Measurements from ENCODE around the gene SGCA. TPM values are rescaled to one million over a fixed set of nuclear protein-coding genes. Genes with fewer than 3 reads are reported as not detected.

SGCA gene
- total RNA-seq, 1 donor from 2014 or later, result not detected

DNA sequence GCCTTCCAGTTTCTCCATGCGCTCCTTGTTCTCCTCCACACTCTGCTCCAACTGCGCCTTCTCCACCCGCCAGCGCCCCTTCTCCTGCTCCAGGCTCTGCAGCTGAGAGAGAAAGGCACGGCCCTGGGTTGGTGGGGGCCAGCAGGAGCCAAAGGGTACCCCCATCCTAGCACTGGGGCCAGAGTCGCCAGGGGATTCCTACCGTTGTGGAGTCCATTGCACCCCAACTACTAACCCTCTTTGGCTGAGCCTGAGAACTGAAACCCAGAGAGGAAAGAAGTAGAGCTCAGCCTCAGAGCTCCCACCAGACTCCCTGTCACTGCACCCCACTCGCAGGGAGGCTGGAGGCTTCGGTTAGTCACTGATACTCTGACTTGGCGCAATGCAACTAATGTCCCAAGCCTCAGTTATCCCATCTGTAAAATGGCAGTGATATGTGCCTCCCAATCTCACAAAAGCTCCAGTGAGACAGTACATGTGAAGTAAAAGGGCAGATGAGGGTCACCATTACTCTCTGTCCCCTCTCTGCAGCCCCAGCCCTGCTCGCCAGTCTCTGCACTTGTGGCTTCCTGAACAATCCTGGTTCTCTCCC lies 29.6 kb upstream of the SGCA start:
- Mint-ChIP-seq H3K27me3 (ENCODE audit: insufficient read depth, low read depth) (peaks cover 10% of the 10 kb centered on the region), H3K27ac (no peak overlapping the region), H3K36me3 (peaks cover 29% of the 10 kb centered on the region), H3K4me3 (no peak overlapping the region), H3K4me1 (peaks cover 20% of the 10 kb centered on the region), H3K9me3 (no peaks in the 10 kb centered on the region)
- H3K4me2 ChIP-seq, result no peak overlapping the region
- peaks cover 15% of the 10 kb centered on the region for H4K20me1 ChIP-seq (ENCODE audit: low read depth)
- no peak overlapping the region for H3K4me3 ChIP-seq
- no peak overlapping the region for H2AFZ ChIP-seq (replicated peaks)
- no peaks in the 10 kb centered on the region for H3K36me3 ChIP-seq
- no peak overlapping the region for H3K27ac ChIP-seq
- no peaks in the 10 kb centered on the region for H3K9me3 ChIP-seq (ENCODE audit: low read depth)
- H3K9ac ChIP-seq, result no peak overlapping the region
- no peak for TF ChIP-seq EZH2phosphoT487 (IDR thresholded peaks at IDR 0.05)
- TF ChIP-seq, protein P1, sequence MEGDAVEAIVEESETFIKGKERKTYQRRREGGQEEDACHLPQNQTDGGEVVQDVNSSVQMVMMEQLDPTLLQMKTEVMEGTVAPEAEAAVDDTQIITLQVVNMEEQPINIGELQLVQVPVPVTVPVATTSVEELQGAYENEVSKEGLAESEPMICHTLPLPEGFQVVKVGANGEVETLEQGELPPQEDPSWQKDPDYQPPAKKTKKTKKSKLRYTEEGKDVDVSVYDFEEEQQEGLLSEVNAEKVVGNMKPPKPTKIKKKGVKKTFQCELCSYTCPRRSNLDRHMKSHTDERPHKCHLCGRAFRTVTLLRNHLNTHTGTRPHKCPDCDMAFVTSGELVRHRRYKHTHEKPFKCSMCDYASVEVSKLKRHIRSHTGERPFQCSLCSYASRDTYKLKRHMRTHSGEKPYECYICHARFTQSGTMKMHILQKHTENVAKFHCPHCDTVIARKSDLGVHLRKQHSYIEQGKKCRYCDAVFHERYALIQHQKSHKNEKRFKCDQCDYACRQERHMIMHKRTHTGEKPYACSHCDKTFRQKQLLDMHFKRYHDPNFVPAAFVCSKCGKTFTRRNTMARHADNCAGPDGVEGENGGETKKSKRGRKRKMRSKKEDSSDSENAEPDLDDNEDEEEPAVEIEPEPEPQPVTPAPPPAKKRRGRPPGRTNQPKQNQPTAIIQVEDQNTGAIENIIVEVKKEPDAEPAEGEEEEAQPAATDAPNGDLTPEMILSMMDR (IDR thresholded peaks at IDR 0.05), result no peak
- TF ChIP-seq EZH2 (IDR thresholded peaks at IDR 0.05), result no peak
- no peak for DNase-seq (ENCODE audit: low spot score)
- no peaks in the 10 kb centered on the region for H3K79me2 ChIP-seq (ENCODE audit: low read depth)
- no peaks in the 10 kb centered on the region for H3K4me1 ChIP-seq
- H3K27me3 ChIP-seq, result no peaks in the 10 kb centered on the region
- H3F3A ChIP-seq (ENCODE audit: low read depth), result peaks cover 9% of the 10 kb centered on the region

DNA sequence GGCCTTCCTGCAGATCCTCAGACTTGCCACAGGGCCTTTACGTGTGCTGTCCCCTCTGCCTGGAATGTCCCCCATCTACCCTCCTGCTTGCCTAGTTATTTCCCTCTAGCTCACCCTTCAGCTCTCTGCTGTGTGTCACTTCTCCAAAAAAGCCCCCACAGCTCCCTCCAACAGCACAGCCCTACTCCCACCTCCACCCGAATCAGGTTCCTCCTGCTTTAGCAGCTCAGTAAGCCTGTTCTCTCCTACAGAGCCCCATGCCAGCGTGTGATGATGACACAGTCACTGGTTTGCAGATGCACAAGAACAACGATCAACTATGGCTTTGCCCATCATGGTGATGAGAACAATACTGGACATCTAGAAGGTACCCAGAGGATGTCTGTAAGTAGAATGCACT lies 28.8 kb upstream of the SGCA start:
- DNase-seq (ENCODE audit: low spot score), result no peak
- H3K9me3 Mint-ChIP-seq, result no peaks in the 10 kb centered on the region
- Histone ChIP-seq H3K36me3 (no peaks in the 10 kb centered on the region), H3K9me3 (ENCODE audit: low read depth) (no peaks in the 10 kb centered on the region), H3K4me2 (no peak overlapping the region), H3K4me1 (no peaks in the 10 kb centered on the region), H3K9ac (no peak overlapping the region), H4K20me1 (ENCODE audit: low read depth) (peaks cover 15% of the 10 kb centered on the region), H3F3A (ENCODE audit: low read depth) (peaks cover 8% of the 10 kb centered on the region), H2AFZ (replicated peaks) (no peak overlapping the region), H3K27me3 (no peaks in the 10 kb centered on the region), H3K79me2 (ENCODE audit: low read depth) (no peaks in the 10 kb centered on the region), H3K4me3 (no peak overlapping the region), H3K27ac (no peak overlapping the region)
- H3K27ac Mint-ChIP-seq, result no peak overlapping the region
- H3K27me3 Mint-ChIP-seq (ENCODE audit: insufficient read depth, low read depth), result peaks cover 7% of the 10 kb centered on the region
- H3K36me3 Mint-ChIP-seq, result peaks cover 33% of the 10 kb centered on the region
- peaks cover 19% of the 10 kb centered on the region for H3K4me1 Mint-ChIP-seq
- no peak overlapping the region for H3K4me3 Mint-ChIP-seq
- no peak for TF ChIP-seq EZH2phosphoT487 (IDR thresholded peaks at IDR 0.05)
- TF ChIP-seq, protein P1 (IDR thresholded peaks at IDR 0.05), result no peak
- no peak for TF ChIP-seq EZH2 (IDR thresholded peaks at IDR 0.05)

GRCh38 chr17:50139185-50139783 lies 26.5 kb upstream of the SGCA start:
- no peaks in the 10 kb centered on the region for H3K36me3 ChIP-seq
- H2AFZ ChIP-seq (replicated peaks), result no peak overlapping the region
- H3F3A ChIP-seq (ENCODE audit: low read depth), result peaks cover 8% of the 10 kb centered on the region
- Mint-ChIP-seq H3K36me3 (peaks cover 43% of the 10 kb centered on the region), H3K27me3 (ENCODE audit: insufficient read depth, low read depth) (peaks cover 7% of the 10 kb centered on the region), H3K4me3 (no peak overlapping the region), H3K9me3 (no peaks in the 10 kb centered on the region), H3K27ac (no peak overlapping the region), H3K4me1 (peaks cover 7% of the 10 kb centered on the region)
- no peaks in the 10 kb centered on the region for H3K27me3 ChIP-seq
- TF ChIP-seq, protein P1 (IDR thresholded peaks at IDR 0.05), result no peak
- no peak for TF ChIP-seq EZH2 (IDR thresholded peaks at IDR 0.05)
- TF ChIP-seq EZH2phosphoT487 (IDR thresholded peaks at IDR 0.05), result no peak
- H3K27ac ChIP-seq, result no peak overlapping the region
- no peak for DNase-seq (ENCODE audit: low spot score)
- H3K9ac ChIP-seq, result no peak overlapping the region
- H4K20me1 ChIP-seq (ENCODE audit: low read depth), result peaks cover 12% of the 10 kb centered on the region
- H3K9me3 ChIP-seq (ENCODE audit: low read depth), result no peaks in the 10 kb centered on the region
- no peaks in the 10 kb centered on the region for H3K79me2 ChIP-seq (ENCODE audit: low read depth)
- H3K4me3 ChIP-seq, result no peak overlapping the region
- no peak overlapping the region for H3K4me2 ChIP-seq
- no peaks in the 10 kb centered on the region for H3K4me1 ChIP-seq
